ENCODE results near the gene SLC39A3. TPM values are rescaled to one million over a fixed set of nuclear protein-coding genes. Genes with fewer than 3 reads are reported as not detected.

Gene SLC39A3, protein sequence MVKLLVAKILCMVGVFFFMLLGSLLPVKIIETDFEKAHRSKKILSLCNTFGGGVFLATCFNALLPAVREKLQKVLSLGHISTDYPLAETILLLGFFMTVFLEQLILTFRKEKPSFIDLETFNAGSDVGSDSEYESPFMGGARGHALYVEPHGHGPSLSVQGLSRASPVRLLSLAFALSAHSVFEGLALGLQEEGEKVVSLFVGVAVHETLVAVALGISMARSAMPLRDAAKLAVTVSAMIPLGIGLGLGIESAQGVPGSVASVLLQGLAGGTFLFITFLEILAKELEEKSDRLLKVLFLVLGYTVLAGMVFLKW
- 17.0 TPM for total RNA-seq

DNA sequence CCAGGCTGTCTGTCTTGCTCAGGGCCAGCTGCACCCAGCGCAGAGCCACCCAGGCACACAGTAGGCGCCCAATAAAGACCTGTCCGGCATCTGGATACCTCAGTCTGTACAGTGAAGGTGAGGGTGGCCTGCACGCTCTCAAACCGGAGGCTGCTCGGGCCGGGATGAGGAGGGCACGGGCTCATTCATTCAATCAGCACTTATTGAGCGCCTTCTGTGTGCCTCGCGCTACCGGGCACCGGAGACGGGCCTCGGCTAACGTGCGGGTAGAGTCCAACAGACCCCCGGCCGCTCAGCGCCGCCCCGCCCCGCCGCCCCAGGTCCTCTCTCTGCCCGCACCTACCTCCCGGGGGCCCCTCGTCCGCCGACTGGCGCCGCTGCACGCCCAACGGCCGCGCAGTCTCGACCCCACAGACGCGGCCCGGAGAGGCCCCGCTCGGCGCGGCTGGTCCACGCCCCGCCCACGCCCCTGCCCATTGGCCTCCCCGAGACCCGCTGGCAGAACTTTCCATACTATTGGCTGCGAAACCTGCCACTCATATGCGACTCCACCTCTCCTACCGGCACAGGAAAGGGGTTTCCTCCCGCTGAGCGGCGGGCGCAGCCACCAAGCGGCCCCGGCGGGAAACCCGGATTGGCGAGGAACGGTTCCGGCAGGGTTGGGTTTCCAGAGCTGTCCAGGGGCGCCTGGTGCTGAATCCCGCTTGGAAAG is at the start of gene SLC39A3:
TSS of gene SLC39A3 (minus strand) at position 416 of the 712 bp plus-strand sequence. CDS start 2,760 bp downstream, outside the sequence.

DNA sequence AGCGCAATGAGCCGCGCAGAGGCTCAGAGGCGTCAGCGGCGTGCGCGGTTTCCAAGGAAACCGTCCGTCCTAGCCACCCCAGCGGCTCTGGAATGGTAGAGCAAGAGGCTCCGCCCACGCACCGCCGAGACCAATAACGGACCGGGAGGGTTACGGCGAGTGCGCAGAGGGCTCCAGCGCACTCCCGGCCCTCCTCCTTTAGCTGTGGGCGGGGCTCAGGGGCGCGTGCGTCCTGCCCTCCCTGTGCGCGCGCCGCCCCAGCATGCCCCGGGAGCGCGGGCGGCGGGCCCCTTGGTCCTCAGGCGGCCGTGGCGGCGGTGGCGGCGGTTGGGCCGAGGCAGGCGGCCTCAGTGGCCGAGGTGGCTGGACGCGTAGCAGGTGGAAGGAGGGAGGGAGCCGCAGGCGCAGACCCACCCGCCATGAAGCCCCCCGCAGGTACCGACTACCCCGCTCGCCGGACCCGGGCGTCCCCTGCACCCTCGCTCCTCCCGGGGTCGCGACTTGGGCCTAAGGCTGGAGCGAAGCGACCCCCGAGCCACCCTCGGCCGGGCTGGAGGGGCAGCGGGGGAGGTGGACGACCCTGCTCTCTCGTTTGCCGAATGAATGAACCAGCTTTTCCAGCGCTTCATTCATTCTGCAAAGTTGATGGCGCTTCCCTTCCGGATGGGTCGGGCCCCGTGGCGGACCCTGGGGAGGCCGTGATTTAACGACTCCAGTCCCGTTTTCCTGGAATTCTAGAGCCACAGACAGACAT is 45.6 kb upstream of the SLC39A3 start, which contains the start of gene THOP1:
TSS of gene THOP1 (plus strand) at position 260 of the 754 bp plus-strand sequence. CDS start at position 420, 160 bp downstream.

GRCh38 chr19:2782936-2783780 is 43.3 kb upstream of the SLC39A3 start, which contains the start of gene SGTA:
TSS of gene SGTA (minus strand) at chr19:2783273. CDS start at chr19:2769068, 14,205 bp downstream.

GRCh38 chr19:2720777-2721569 is 18.8 kb downstream of the SLC39A3 start, which contains the start of gene DIRAS1:
TSS of gene DIRAS1 (minus strand) at chr19:2721372. CDS start at chr19:2717806, 3,566 bp downstream.

GRCh38 chr19:2702170-2703076 is 37.4 kb downstream of the SLC39A3 start, which contains the start of gene GNG7:
TSS of gene GNG7 (minus strand) at chr19:2702694. CDS start at chr19:2520688, 182,006 bp downstream.

Other genes starting within 250 kb of the SLC39A3 start
- 12.3 TPM for gene GNG7, start 37.3 kb downstream of the SLC39A3 start, total RNA-seq
- gene DIRAS1, start 18.6 kb downstream of the SLC39A3 start, total RNA-seq: 11.7 TPM
- 48.4 TPM for gene SGTA, start 43.3 kb upstream of the SLC39A3 start, total RNA-seq
- 93.8 TPM for gene THOP1, start 45.5 kb upstream of the SLC39A3 start, total RNA-seq
- 12.8 TPM for gene ZNF554, start 79.9 kb upstream of the SLC39A3 start, total RNA-seq
- 21.1 TPM for gene ZNF555, start 101.5 kb upstream of the SLC39A3 start, total RNA-seq
- 3.0 TPM for gene ZNF556, start 127.3 kb upstream of the SLC39A3 start, total RNA-seq
- 5.6 TPM for gene ZNF57, start 160.9 kb upstream of the SLC39A3 start, total RNA-seq
- gene ZNF77, start 205.0 kb upstream of the SLC39A3 start, total RNA-seq: 7.6 TPM
- gene TLE6, start 237.5 kb upstream of the SLC39A3 start, total RNA-seq: 5.2 TPM

Data from camera-type eye (tissue), 1 donor.